T-helper 2 cell treated with Interferon-gamma antibody and Interleukin-4, amounts not matched to agents 100 ng/mL and 5 ng/mL, for 36 hours (primary cell): Measurements from ENCODE around the gene USP2. TPM values are rescaled to one million over a fixed set of nuclear protein-coding genes. Genes with fewer than 3 reads are reported as not detected.

Experiments used
- intact Hi-C: fragments of 100-400 bp; cut with micrococcal nuclease; formaldehyde crosslinking; loops from one replicate; pipeline ENCODE4 v1.15.1; 2023
- total RNA-seq: library from RNA; stranded (reverse); gene quantifications from 2 replicates; pipeline ENCODE4 v1.2.3, GENCODE V29; 2022

The USP2 gene
- total RNA-seq, 1 donor from 2014 or later, result 0.41 TPM

DNA sequence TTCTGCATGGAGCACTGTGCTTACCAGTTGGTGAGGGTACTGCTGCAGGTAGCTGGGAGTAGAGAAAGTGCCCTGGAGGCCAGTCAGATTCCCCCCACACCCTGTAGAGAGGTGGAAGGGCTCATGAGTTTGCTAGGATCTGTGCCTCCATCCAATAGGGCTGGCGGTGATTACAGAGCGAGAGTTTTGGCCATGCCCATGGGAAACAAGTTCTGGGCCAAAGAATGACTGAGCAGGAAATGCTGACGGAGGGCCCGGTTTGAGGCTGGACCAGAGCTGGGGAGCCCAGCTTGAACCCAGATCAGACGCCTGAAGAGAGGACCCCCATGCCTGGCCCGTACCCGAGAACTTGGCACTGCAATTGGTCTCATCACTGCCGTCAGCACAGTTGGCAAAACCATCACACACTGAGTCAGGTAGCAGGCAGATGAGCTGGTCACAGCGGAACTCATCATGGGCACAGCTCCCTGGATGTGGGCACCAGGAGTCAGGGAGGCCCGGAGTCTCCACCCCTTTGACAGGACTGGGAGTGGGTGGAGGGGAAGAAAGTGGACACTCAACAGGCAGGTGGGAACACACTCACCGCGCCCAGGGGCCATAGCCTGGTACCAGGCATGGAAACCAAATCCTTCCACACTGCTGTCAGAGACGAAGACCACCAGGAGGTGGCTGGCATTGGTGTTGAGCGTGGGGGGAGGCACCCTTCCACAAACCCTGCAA lies 37.0 kb downstream of the USP2 start:
- intact Hi-C loops, result no loop called here

DNA sequence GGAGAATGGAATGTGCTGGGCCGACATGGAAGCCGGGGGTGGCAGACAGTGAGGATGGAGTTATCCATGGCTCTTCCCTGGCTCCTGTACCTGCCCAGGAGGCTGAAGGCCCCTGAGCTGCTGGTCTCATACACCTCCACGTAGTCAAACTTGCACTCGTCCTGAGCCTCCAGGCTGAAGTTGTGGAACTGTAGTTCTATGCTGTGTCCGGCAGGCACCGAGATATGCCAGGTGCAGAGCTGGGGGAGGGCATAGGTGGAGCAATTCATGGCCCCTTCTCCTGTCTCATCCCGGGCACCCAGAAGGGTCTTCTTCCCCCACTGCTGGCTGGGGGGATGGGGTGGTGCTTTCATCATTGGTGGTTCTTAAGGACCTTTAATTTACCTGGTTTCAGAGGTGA lies 37.8 kb downstream of the USP2 start:
- intact Hi-C loops, result no loop called here

DNA sequence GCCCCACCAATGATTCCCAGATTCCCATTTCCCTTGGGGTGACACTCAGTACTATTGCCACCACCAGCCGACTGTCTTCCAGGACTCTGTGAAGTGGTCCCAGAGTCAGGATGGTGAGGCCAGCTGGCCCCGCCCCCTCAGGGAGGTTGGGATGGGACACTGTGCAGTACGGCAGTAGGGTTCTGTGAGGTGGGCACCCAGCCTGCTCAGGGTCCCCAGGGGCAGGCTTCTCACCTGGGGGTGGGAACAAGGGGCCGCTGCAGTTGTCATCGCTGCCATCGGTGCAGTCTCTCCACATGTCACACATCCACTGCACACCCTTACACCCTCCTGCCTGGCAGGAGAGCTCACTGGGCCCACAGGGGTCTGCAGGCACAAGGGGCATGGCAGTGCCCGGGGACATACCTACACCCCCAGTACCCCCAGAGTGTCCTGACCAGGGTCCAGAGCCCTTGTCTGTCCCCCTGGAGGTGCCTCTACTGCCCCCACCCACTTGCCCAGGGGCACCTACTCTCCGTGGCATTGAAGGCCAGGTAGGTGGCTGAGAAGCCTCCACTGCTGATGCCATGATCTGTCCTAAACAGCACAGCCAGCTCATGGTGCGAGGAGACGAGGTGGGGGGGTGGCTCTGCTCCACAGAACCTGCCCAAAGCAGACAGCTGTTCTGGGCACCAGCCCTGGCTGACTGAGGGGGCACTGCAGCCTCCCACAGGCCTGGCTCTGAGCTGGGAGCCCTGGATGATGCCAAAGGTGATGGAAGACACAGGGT lies 38.9 kb downstream of the USP2 start:
- intact Hi-C loops, result no loop called here

DNA sequence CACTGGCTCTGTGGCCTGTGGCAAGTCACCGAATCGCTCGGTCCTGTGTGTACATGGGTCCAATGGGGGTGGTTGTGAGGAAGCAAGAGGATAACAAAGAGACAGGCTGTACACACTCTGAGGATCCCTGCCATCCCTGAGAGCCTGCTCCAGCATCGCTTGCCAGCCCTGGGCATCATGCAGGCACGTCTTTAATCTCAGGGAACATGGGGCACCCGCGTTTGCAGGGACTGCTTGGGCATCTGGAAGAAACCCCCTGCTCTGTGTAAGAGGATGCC lies 39.5 kb downstream of the USP2 start:
- intact Hi-C loops, result no loop called here

DNA sequence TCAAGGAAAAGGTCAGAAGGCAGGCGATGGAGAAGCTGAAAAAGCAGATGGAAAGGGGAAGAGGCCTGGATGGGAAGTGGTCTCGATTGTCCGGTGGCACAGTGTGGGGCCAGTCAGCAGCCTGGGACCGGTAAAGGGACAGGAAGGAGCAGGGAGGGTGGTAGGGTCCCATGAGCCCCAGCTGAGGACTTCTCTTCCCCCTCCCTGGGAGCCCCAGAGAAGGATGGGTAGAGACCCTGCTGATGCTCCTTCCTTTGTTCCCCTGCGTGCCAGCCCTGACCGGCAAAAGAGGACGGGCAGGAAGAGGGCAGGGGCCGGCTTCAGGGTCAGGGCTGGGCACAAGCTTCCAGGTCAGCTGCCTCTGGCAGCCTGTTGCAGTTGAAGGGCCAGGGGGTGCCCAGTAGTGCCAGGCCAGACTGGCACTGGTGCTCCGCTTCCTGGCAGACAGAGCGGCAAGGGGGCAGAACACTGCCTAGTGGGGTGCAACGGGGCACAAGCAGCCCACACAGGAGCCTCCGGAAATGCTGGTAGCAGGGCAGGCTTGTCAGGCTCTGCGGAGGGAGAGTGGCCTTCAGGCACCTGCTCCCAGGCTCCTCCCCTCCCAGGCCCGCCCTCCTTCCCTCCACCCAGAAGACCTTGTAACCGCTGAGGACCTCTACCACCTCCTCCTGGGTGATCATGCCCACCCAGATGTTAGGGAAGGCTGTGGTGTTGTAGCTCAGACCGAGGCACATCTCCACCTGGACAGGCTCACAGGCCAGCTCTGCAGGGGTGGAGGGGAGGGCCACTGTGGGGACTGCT lies 40.1 kb downstream of the USP2 start:
- intact Hi-C loops, result no loop called here

DNA sequence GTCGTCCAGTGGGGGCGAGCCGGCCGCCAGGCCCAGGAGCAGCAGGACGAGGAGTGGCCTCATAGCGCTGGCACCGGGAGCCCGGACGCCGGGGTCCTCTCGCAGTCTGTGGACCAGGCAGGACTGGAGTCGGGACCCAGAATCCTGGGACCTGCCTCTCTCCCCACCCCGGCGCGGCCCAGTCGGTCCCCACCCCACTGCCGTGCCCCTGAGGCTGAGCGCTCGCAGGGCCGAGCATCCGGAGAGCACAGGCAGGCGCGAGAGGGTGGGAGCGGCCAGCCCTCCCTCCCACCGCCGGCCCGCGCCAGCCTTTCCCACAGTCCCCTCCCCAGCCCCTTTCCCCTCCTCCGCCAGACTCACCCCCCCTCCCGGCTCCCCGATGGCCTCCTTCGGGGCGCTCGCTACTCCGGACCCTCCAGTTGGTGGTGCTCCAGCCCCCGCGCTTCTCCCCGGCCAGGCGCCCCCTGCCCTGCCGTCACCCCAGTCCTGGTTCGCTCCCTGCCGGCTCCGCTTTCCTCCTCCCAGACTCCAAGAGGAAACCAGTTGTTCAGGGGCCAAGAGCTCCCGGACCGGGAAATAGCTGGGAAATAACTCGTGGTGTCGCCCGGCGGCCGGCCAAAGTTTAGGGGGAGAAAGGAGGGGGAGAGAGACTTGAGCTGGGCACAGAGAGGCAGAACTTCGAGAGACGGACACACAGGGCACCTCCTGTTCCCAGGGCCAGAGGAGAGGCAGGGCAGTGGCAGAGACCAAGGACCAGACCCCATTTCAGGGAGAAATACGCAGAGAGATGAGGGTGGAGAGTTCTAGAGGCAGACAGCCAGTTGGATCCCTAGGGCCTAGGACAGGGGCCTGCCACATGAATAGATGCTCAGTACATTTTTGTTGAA lies 40.9 kb downstream of the USP2 start, which contains the start of gene C1QTNF5:
C1QTNF5 (minus strand) TSS at position 549 of the 887 bp plus-strand sequence; CDS start at position 63, 486 bp downstream.
- intact Hi-C loops, result no loop called here

DNA sequence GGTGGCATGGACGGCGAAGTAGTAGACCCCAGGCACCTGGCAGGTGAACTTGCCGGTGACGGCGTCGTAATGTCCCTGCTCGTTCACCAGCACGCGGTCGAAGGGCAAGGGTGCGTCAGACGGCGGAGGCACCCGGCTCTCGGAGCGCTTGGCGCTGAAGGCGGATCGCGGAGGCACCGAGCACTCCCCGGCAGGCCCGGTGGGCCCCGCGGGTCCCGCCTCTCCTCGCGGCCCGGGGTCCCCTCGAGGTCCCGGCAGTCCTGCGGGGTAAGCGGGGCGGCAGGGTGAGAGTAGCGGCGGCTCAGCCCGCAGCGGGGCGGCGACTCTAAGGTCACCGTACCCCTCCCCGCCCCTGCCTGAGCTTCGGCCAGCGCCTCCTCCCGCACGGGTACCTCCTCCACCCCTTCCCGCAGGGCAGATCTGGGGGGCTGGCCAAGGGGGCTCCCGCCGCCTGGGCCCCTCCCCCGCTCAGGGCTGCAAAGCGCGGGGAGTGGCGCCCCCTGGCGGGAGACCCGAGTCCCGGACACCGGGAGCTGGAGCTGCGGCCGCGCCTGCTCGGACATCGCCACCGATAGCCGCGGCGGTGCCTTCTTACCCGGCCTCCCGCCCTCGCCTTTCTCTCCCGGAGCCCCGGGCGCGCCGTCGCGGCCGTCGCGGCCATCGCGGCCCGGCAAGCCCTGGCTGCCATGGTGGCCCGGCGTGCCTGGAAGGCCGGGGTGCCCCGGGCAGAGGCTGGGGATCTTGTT lies 41.7 kb downstream of the USP2 start:
- intact Hi-C loops, result loop anchor here (2.0 kb wide), 1 partner anchor 23 kb away; no protein-coding TSS in a partner anchor

DNA sequence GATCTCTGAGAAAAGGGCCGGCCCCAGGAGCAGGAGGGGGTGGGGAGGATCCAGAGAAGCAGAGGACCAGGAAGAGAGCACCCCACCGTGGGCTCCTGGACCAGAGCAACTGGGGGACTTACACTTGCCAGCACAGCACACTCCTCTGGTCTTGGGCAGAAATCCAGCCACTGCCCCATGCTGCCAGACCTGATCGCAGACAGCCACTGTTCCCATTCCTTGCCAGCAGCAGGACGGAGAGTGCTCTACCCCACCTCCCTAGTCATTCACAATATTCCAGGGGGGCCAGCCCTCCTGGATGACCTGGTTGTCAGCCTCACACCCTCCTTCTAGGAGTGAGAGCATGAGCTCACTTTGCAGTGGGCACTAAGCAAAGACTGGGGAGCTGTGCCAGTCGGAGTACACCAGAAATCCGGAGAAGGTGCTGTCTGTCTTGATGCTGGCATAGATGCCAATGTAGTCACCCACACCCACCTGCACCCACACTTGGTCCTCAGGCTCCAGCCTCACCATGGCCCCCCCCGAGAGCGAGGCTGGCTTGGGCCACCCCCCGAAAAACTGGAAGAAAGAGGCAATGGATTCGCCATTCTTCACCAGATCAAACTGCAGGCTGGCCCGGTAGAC lies 42.4 kb downstream of the USP2 start:
- intact Hi-C loops, result loop anchor here (2.0 kb wide), 1 partner anchor 24 kb away; no protein-coding TSS in a partner anchor

DNA sequence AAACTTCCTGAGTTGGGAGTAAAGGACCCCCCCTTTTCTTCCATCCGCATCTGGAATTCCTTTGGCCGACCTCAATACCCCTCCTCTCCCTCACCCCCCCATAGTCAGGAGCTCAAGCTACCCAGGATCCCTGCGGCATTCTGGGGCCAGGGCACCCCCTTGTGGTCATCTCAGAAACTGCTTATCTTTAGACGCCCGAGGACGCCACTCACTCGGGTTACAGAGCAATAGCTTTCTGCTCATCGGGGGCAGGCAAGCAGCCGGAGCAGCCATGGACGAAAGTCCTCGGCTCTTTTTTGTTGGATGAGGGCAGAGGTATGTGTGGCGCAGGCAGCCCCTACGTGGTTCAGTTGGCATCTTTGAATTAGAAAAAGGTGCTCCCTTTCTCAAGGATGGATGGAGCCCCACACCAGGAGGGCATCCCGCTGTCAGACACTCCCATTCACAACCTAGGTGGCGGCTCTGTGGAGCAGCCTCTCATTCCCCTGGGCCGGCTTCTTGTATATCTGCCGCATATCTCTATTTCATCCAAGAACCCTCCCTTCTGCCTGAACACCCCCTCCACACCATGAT lies 43.1 kb downstream of the USP2 start:
- intact Hi-C loops, result loop anchor here (2.0 kb wide), 1 partner anchor 24 kb away; no protein-coding TSS in a partner anchor

DNA sequence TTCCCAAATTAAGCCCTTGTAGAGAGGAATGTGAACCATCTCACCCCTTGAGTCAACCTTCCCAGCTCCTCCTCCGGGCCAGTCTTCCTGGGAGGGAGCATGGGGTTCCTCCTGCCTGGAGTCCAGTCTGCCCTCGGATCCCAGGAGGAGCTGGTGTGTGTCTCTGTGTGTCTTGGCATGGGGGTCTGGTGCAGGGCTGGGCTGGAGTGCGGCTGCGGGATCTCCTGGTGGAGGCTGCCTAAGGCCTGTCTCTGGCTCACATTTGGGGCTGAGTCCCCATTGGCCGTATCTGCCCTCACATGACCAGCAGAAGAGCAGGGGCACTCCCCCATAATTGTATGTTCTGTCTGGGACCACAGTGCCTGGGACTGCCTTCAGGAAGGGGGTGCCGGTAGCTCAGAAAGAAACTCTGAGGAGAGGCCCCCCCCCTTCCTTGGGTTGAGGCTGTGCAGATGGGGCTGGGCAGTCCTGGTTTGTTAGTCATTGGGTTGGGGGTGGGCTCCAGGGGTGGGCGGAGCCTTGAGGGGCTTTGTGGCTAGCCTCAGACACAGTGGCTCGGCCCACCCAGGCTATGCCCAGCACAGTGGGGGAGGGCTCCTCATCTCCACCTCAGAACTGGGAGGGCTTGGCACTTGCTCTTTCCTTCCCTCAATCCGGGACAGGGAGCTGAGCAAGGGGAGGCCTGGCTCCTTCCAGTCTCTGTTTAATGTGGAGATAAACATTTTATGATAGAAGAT lies 43.7 kb downstream of the USP2 start:
- intact Hi-C loops, result loop anchor here (2.0 kb wide), 1 partner anchor 25 kb away; no protein-coding TSS in a partner anchor

DNA sequence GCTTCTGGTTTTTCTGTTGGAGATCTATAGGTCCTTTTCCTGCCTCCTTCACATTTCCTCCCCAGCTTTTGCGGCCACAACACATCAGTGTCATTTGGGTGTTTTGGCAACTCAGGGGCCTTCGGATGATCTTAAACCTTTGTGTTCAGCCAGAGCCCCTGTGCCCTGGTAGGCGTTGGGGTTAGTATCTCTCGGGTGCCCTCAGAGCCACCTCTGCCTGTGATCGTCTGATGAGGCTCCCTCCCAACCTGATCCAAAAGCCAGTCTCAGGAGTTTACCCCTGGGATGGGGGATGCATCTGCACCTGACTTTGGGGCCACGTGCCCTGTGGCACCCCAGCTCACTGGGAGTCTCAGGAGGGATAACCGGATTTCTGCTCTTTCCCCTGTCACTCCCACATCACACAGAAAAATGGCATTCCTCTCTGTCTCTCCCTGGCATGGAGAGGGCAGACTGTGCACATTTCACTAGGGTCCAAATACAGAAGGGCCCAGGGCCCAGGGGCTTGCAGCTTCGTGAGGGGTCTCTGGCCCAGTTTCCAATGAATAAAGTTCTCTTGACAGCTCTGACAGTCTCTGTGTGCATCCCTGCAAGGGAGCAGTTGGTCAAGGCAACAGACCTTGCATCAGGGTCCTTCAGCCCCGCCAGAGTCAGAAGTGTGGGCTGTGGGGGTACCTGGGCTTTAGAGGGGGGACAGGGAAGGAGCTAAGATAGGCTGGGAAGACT lies 44.6 kb downstream of the USP2 start:
- intact Hi-C loops, result no loop called here

DNA sequence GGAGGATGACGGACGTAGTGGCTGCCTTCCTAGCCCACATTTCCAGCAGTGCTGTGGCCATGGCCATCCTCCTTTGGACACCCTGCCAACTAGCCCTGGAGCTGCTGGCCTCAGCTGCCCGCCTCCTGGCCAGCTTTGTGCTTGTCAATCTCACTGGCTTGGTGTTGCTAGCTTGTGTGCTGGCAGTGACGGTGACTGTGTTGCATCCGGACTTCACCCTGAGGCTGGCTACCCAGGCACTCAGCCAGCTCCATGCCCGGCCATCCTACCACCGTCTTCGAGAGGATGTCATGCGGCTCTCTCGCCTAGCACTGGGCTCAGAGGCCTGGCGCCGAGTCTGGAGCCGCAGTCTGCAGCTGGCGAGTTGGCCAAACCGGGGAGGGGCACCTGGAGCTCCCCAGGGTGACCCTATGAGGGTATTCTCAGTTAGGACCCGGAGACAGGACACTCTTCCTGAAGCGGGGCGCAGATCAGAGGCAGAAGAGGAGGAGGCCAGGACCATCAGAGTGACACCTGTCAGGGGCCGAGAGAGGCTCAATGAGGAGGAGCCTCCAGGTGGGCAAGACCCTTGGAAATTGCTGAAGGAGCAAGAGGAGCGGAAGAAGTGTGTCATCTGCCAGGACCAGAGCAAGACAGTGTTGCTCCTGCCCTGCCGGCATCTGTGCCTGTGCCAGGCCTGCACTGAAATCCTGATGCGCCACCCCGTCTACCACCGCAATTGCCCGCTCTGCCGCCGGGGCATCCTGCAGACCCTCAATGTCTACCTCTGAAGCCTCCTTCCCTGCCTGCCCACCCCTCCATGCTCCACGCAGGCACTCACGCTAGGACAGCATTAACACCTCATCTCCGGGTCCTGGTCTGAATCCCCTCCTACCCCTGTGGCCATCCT lies 45.6 kb downstream of the USP2 start:
- intact Hi-C loops, result no loop called here

DNA sequence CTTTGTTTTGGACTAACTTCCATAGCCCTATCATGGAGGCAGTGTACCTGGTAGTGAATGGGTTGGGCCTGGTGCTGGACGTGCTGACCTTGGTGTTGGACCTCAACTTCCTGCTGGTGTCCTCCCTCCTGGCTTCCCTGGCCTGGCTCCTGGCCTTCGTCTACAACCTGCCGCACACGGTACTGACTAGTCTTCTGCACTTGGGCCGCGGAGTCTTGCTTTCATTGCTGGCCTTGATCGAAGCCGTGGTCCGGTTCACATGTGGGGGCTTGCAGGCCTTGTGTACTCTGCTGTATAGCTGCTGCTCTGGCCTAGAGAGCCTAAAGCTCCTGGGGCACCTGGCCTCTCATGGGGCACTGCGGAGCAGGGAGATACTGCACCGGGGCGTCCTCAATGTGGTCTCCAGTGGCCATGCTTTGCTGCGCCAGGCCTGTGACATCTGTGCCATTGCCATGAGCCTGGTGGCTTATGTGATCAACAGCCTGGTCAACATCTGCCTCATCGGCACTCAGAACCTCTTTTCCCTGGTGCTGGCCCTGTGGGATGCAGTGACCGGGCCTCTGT lies 46.3 kb downstream of the USP2 start:
- intact Hi-C loops, result no loop called here

DNA sequence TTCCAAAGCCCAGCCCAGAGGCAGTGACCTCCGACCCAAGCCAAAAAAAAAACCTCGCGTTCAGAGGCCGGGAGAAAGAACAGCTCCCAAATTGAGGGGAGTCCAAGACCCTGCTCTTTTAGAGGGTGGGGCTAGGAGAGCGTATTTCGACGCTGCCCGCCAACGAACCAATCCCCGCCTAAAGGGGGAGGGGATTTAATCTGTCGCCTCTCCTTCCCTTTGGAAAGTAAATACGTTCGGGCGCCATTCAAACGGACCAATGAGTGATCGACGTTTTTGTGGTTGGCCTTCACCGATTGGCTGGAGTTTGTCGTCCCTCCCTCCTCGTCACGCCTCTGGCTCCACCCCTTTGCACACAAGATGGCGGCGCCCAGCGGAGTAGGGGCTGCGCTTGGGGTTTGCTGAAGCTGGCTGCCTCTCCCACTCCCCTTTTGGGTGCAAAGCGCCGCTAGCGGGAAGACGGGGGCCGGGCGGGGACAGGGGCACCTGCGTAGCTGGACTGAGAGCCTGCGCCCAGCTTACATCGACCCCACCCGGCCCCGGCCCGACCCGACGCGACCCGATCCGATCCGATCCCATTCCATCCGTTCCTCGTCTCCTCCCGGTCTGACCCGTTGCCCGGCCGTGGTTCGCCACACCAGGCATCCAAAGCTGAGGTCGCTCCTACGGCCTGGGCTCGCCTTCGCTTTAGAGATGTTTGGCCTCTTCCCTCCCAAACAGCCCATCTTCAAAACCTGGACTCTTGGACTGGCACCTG lies 47.1 kb downstream of the USP2 start, which contains the start of gene RNF26:
RNF26 (plus strand) TSS at position 354 of the 757 bp plus-strand sequence. CDS start 596 bp downstream, outside the sequence.
- intact Hi-C loops, result loop anchor here (1.0 to 5.0 kb wide), 4 partner anchors 13 to 267 kb away; partner anchors contain the start of genes HINFP, USP2 and VPS11

DNA sequence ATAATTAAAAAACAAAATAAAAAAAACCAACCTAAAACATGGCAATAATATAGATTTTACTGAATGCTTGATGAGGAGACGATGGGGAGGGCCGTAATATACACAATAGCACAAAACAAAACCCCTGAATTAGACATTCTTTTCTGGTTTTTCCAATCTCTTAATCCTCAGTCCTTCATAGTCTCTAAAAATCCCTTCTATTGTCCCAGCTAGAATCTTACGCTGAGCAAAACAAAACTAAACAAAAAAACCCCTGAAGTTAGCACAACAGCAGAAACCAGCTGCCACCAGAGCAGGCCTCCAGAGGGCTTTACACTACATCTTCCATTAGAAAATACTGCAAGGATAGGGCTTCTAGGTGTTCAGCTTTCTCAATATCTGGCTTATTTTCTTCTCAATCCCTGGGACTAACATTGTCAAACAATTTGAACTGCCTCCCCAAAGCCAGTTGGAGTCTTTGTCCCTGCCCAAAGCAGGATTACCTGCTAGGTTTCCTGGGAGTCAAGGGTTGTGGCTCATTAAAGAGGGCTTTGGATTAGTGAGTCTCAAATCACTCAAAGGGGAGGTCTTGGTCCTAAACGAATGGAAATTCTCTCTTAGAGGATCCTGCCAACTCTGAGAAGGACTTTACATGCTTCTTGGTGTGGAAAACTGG lies 49.3 kb downstream of the USP2 start:
- intact Hi-C loops, result loop anchor here (5.0 kb wide), 1 partner anchor 265 kb away; the partner anchor contains the start of gene VPS11
